Measurements from ENCODE around the gene PODXL.

- TF ChIP-seq POLR2A (IDR thresholded peaks at IDR 0.05; ENCODE audit: low read depth, low read length) (no peak), POLR2AphosphoS5 (IDR thresholded peaks at IDR 0.05; ENCODE audit: low read depth, low read length) (no peak)
Observed at GRCh38 chr7:131471250-131472004, 85.0 kb downstream of the PODXL start.
